A673 (cell line): ENCODE data around the gene PPARG. TPM values are rescaled to one million over a fixed set of nuclear protein-coding genes. Genes with fewer than 3 reads are reported as not detected.

Source experiments
- BruUV-seq: library from RNA; stranded (reverse); fragments of 400-500 nt; replicated peaks from 2 replicates; lab custom pipeline; 2021; lab: Mats Ljungman, UMichigan
- CTCF ChIA-PET: fragments of 300-600 bp; sonication (Branson Sonifier 250); formaldehyde crosslinking; loops from one replicate; lab custom pipeline; 2022; ENCODE audit warnings: antibody characterized with exemption; lab: Charles Lee
- POLR2A ChIA-PET: fragments of 300-600 bp; sonication (Branson Sonifier 250); formaldehyde crosslinking; loops from one replicate; lab custom pipeline; 2022; ENCODE audit warnings: antibody characterized with exemption; ENCODE audit not compliant: low non-redundant PET; lab: Charles Lee
- DNase-seq: peaks from one replicate; pipeline ENCODE4 v3.0.0-alpha.2; 2015; ENCODE audit warnings: low spot score
- H3K27ac ChIP-seq: fragments of 200-600 bp; sonication (generic); 2 replicates; pipeline ENCODE4 v1.5.1; 2016; ENCODE audit warnings: mixed run types, low read depth, mild to moderate bottlenecking, mixed read lengths, antibody characterized with exemption, low read length; ENCODE audit not compliant: poor library complexity, severe bottlenecking
- H3K27me3 ChIP-seq: fragments of 200-600 bp; sonication (generic); replicated peaks from 2 replicates; pipeline ENCODE4 v1.6.1; 2017; ENCODE audit warnings: mixed run types, low read depth, mild to moderate bottlenecking, mixed read lengths, antibody characterized with exemption, low read length; ENCODE audit not compliant: insufficient read depth, poor library complexity
- H3K36me3 ChIP-seq: fragments of 200-600 bp; sonication (generic); 2 replicates; pipeline ENCODE4 v1.6.1; 2016; ENCODE audit warnings: mixed run types, mild to moderate bottlenecking, mixed read lengths, antibody characterized with exemption, low read length; ENCODE audit not compliant: insufficient read depth, poor library complexity, severe bottlenecking
- H3K4me1 ChIP-seq: fragments of 200-600 bp; sonication (generic); 2 replicates; pipeline ENCODE4 v1.6.1; 2017; ENCODE audit warnings: mixed run types, mild to moderate bottlenecking, mixed read lengths, antibody characterized with exemption, low read length; ENCODE audit not compliant: insufficient read depth, poor library complexity, severe bottlenecking
- H3K4me3 ChIP-seq: fragments of 200-600 bp; sonication (generic); 2 replicates; pipeline ENCODE4 v1.5.1; 2016; ENCODE audit warnings: low read depth, mixed run types, mild to moderate bottlenecking, mixed read lengths, low read length; ENCODE audit not compliant: poor library complexity, severe bottlenecking
- H3K9me3 ChIP-seq: fragments of 200-600 bp; sonication (generic); 2 replicates; pipeline ENCODE4 v1.6.1; 2016; ENCODE audit warnings: mixed run types, low read depth, mild to moderate bottlenecking, mixed read lengths, antibody characterized with exemption, low read length; ENCODE audit not compliant: poor library complexity, severe bottlenecking
- CTCF ChIP-seq: fragments of 300-800, 200-600 bp; sonication (generic); conservative IDR thresholded peaks from 2 replicates; pipeline ENCODE4 v1.5.1; 2017; ENCODE audit warnings: low read depth, mild to moderate bottlenecking, antibody characterized with exemption, low read length, moderate library complexity, mixed read lengths
- EZH2 ChIP-seq: fragments of 200-600 bp; sonication (generic); IDR thresholded peaks from 2 replicates; pipeline ENCODE4 v1.6.1; 2017; ENCODE audit warnings: borderline replicate concordance, low read depth, mild to moderate bottlenecking, mixed read lengths, antibody characterized with exemption, low read length; ENCODE audit not compliant: poor library complexity, severe bottlenecking
- intact Hi-C: fragments of 100-400 bp; cut with micrococcal nuclease; formaldehyde crosslinking; loops from one replicate; pipeline ENCODE4 v1.10.0; 2022; ENCODE audit not compliant: unreplicated experiment
- total RNA-seq: library from RNA; stranded (reverse); gene quantifications from 2 replicates; pipeline ENCODE4 v1.2.3, GENCODE V29; 2021

PPARG gene
- total RNA-seq, 1 experiment from 2014 or later = 0.62 TPM

GRCh38 chr3:12246497-12247163 lies 42.2 kb upstream of the PPARG start:
- H3K9me3 ChIP-seq = peaks cover 11% of the 10 kb centered on the region
- no peak for TF ChIP-seq CTCF
- no peak for TF ChIP-seq EZH2
- no peaks in the 10 kb centered on the region for H3K36me3 ChIP-seq
- CTCF ChIA-PET = no interaction called here
- no peaks in the 10 kb centered on the region for H3K4me1 ChIP-seq
- H3K27me3 ChIP-seq = peaks cover 36% of the 10 kb centered on the region
- DNase-seq = no peak
- H3K4me3 ChIP-seq = no peak overlapping the region
- no TSS peak for BruUV-seq
- POLR2A ChIA-PET = no interaction called here
- no peak overlapping the region for H3K27ac ChIP-seq
- intact Hi-C loops = no loop called here

- TF ChIP-seq CTCF (no peak), EZH2 (no peak)
- no peaks in the 10 kb centered on the region for H3K4me1 ChIP-seq
- ChIA-PET CTCF (interaction anchor here (0.6 kb wide), 1 partner anchor 28 kb away, joined by 4 read pairs; no protein-coding TSS in a partner anchor), POLR2A (no interaction called here)
- no peak overlapping the region for H3K4me3 ChIP-seq
- peaks cover 11% of the 10 kb centered on the region for H3K9me3 ChIP-seq
- no peak overlapping the region for H3K27ac ChIP-seq
- H3K36me3 ChIP-seq = no peaks in the 10 kb centered on the region
- intact Hi-C loops = no loop called here
- BruUV-seq = no TSS peak
- peaks cover 36% of the 10 kb centered on the region for H3K27me3 ChIP-seq
- DNase-seq = no peak
Observed at GRCh38 chr3:12247411-12247810, 41.5 kb upstream of the PPARG start.

GRCh38 chr3:12249519-12249918 lies 39.4 kb upstream of the PPARG start:
- POLR2A ChIA-PET = no interaction called here

More at GRCh38 chr3:12249519-12249918, 39.4 kb upstream of the PPARG start:
- Histone ChIP-seq H3K4me3 (no peak overlapping the region), H3K9me3 (peaks cover 11% of the 10 kb centered on the region), H3K27me3 (peaks cover 22% of the 10 kb centered on the region), H3K4me1 (peaks cover 4% of the 10 kb centered on the region), H3K36me3 (no peaks in the 10 kb centered on the region), H3K27ac (no peak overlapping the region)
- BruUV-seq = no TSS peak
- TF ChIP-seq EZH2 = no peak
- TF ChIP-seq CTCF = no peak
- intact Hi-C loops = no loop called here
- CTCF ChIA-PET = no interaction called here
- DNase-seq = no peak
